AG04450 (cell line): ENCODE results near the gene RABGAP1L. TPM values are rescaled to one million over a fixed set of nuclear protein-coding genes. Genes with fewer than 3 reads are reported as not detected.

Source experiments
- CTCF ChIA-PET: fragments of 300-600, 350-600 bp; formaldehyde crosslinking; extraction: SDS; loops from one replicate; lab custom pipeline; 2022; ENCODE audit warnings: antibody characterized with exemption, inconsistent platforms; lab: Charles Lee
- POLR2A ChIA-PET: fragments of 350-600 bp; formaldehyde crosslinking; extraction: SDS; loops from one replicate; lab custom pipeline; 2021; ENCODE audit warnings: antibody characterized with exemption, inconsistent platforms; lab: Yijun Ruan, JAX
- DNase-seq: peaks from one replicate; pipeline ENCODE4 v3.0.0-alpha.2; 2011; ENCODE audit warnings: low read depth, low spot score
- H3K27ac ChIP-seq: one replicate; pipeline ENCODE4 v1.5.1; 2012; ENCODE audit warnings: low read depth, low read length, control low read depth
- H3K27me3 ChIP-seq: one replicate; pipeline ENCODE4 v1.6.0; 2012; ENCODE audit warnings: low read length; ENCODE audit not compliant: control insufficient read depth, insufficient read depth
- H3K4me3 ChIP-seq: 2 replicates; pipeline ENCODE4 v1.5.1; 2011; ENCODE audit warnings: mild to moderate bottlenecking, low read depth, low read length, control low read depth
- H3K9me3 ChIP-seq: 2 replicates; pipeline ENCODE4 v1.5.1; 2012; ENCODE audit warnings: low read length; ENCODE audit not compliant: control insufficient read depth, insufficient read depth
- polyA plus RNA-seq: library from polyadenylated mRNA; depleted of rRNA; stranded (reverse); fragments of >200 nt; gene quantifications from 2 replicates; pipeline ENCODE4 v1.2.3, GENCODE V29; 2011
- TF ChIP-seq, protein P1 (sequence below): IDR thresholded peaks from 2 replicates; pipeline ENCODE4 v1.5.1; 2011; ENCODE audit warnings: low read depth, low read length, control low read depth, inconsistent platforms

The RABGAP1L gene
- polyA plus RNA-seq, 1 experiment, result 21.2 TPM

DNA sequence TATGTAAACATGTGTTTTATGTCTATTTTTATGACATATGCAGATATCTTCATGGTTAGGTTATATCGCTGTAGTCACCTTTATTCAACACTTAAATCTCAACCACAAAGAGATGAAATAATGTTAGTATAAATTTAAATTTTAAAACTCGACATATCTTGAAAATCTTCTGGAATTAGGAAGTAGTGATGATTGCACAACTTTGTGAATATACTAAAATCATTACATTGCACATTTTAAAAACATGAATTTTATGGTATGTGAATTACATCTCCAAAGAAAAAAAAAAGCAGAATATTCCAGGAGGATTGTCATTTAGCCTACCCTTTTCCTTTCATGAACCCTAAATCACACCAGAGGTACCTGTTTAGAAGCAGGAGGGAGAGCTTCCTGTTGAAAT lies 801.0 kb downstream of the RABGAP1L start:
- Histone ChIP-seq H3K27me3 (peaks cover 5% of the 10 kb centered on the region), H3K27ac (no peak overlapping the region), H3K9me3 (no peaks in the 10 kb centered on the region), H3K4me3 (no peak overlapping the region)
- POLR2A ChIA-PET, result no interaction called here
- TF ChIP-seq, protein P1, sequence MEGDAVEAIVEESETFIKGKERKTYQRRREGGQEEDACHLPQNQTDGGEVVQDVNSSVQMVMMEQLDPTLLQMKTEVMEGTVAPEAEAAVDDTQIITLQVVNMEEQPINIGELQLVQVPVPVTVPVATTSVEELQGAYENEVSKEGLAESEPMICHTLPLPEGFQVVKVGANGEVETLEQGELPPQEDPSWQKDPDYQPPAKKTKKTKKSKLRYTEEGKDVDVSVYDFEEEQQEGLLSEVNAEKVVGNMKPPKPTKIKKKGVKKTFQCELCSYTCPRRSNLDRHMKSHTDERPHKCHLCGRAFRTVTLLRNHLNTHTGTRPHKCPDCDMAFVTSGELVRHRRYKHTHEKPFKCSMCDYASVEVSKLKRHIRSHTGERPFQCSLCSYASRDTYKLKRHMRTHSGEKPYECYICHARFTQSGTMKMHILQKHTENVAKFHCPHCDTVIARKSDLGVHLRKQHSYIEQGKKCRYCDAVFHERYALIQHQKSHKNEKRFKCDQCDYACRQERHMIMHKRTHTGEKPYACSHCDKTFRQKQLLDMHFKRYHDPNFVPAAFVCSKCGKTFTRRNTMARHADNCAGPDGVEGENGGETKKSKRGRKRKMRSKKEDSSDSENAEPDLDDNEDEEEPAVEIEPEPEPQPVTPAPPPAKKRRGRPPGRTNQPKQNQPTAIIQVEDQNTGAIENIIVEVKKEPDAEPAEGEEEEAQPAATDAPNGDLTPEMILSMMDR, result no peak
- no peak for DNase-seq
- CTCF ChIA-PET, result no interaction called here

DNA sequence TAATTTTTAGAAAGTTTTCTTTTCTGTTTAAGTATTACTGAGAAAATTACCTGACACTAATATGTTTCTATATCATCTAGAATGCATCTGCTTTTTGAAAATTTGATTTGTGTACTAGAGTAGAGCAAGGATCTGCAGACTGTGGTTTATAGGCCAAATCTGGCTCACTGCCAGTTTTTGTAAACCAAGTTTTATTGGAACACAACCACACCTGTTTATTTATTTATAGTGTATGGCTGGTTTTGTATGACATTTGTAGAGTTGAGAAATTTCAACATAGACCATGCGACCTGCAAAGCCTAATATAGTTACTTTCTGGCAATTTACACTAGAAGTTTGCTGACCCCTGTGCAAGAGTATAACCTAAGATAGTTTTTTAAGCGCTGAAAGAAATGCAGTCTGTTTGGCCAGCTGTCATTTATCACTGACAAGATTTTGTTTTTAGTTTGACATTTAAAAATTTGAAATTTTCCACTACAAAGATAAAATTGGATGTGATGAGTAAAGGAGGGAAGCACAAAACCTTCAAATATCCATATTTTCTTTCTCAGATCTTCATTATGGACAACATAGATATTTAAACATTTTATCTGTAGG lies 804.3 kb downstream of the RABGAP1L start:
- ChIA-PET POLR2A (interaction anchor here (1.2 kb wide), 1 partner anchor 36 kb away, joined by 3 read pairs; the partner anchor contains the start of gene CACYBP), CTCF (interaction anchor here (0.8 kb wide), 1 partner anchor 14 kb away, joined by 3 read pairs; no protein-coding TSS in a partner anchor)
- H3K27me3 ChIP-seq, result peaks cover 9% of the 10 kb centered on the region
- no peak overlapping the region for H3K4me3 ChIP-seq
- DNase-seq, result no peak
- H3K27ac ChIP-seq, result no peak overlapping the region
- TF ChIP-seq, protein P1, result no peak
- no peaks in the 10 kb centered on the region for H3K9me3 ChIP-seq

DNA sequence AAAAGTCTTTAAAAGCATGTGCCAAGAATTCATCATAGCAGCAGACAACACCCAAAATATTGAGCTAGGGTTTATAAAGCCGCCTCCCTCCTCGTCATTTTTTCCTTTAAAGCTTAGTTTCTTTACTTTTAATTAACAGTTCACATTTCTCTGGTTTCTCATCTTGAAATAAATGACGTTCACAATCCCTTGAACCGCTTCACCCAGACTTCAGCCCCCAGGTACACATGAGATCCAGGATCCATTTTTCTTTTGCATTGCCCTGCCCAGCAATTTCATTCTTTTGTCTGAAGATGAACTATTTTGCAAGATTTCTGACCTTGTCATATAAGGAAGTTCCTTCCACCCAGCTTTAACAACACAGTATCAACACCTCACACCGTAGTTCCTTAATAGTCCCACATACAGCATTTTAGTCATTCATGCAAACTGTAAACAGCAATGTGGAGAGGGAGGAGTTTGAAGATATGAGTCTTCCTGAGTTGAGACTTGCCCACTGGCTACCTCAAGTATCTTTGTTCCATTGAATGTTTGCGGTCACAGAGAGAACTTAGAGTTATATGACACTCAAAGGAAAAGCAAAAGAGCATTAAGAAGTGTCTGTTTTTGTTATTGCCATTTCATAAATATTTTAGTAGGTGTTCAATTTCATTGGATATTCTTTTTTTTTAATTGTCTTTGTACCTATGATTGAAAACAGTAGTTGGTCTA lies 805.1 kb downstream of the RABGAP1L start:
- POLR2A ChIA-PET, result interaction anchor here (0.6 to 1.2 kb wide), 2 partner anchors 35 to 885 kb away, joined by 3 to 6 read pairs; partner anchors contain the start of gene CACYBP
- no peak for DNase-seq
- H3K9me3 ChIP-seq, result no peaks in the 10 kb centered on the region
- no peak overlapping the region for H3K4me3 ChIP-seq
- CTCF ChIA-PET, result interaction anchor here (0.8 kb wide), 1 partner anchor 13 kb away, joined by 3 read pairs; no protein-coding TSS in a partner anchor
- no peak overlapping the region for H3K27ac ChIP-seq
- TF ChIP-seq, protein P1, result no peak
- peaks cover 9% of the 10 kb centered on the region for H3K27me3 ChIP-seq

DNA sequence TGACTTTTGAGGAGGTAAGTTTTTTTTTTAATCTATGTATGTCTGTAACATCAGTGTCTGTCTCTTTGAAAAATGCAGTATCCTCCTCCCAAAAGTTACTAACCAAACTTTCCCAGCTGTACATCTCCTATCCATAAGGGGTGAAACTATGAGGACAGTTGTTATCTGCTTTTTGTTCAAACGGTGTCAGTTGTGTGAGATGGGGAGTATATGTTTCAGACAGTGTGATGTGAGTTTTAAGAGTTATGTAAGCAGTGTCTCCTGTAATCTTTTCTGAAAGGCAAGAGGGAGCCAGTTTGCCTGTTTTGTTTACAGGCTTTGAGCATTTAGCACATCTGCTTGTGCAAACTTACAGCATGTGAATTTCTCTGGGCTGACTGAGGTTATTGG lies 805.6 kb downstream of the RABGAP1L start:
- POLR2A ChIA-PET, result interaction anchor here (1.2 kb wide), 1 partner anchor 34 kb away, joined by 3 read pairs; the partner anchor contains the start of gene CACYBP
- TF ChIP-seq, protein P1, result no peak
- Histone ChIP-seq H3K9me3 (no peaks in the 10 kb centered on the region), H3K4me3 (no peak overlapping the region), H3K27ac (no peak overlapping the region), H3K27me3 (peaks cover 9% of the 10 kb centered on the region)
- no peak for DNase-seq
- CTCF ChIA-PET, result no interaction called here

DNA sequence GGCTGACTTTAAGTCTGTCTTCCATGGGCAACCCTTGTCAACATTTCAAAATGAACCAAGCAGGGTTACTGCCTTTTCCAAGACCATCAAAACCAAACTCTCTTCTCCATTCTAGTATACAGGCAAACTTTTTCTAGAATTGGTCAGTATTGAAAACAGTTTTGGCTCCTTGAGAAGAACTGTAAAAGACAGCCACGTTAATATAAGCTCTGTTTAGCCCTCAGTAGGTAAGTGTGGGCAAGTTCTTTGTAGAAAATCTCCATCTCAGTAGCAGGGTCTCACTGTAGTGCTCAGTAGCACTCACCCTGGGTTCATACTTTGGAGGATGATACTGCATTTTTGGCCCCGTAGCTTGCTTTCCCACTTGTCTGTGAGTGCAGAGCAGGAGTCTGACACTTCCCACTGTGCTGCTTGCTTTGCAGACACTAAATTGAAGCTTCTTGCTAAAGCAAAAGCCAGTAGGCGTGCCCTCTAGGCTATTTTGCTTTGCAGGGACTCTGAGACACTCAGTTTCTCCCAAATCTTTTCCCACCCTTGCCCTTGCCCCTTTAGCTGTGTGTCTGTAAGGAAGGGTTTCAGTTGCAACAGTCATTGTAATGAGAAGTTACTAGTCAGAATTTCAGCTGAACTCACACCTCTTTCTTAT lies 806.2 kb downstream of the RABGAP1L start:
- no peak overlapping the region for H3K4me3 ChIP-seq
- POLR2A ChIA-PET, result no interaction called here
- CTCF ChIA-PET, result interaction anchor here (1.9 kb wide), 1 partner anchor 18 kb away, joined by 12 read pairs; no protein-coding TSS in a partner anchor
- no peak for DNase-seq
- peaks cover 9% of the 10 kb centered on the region for H3K27me3 ChIP-seq
- no peak overlapping the region for H3K27ac ChIP-seq
- TF ChIP-seq, protein P1, result no peak
- no peaks in the 10 kb centered on the region for H3K9me3 ChIP-seq
